ENCODE measurements around the gene SBF2. TPM values are rescaled to one million over a fixed set of nuclear protein-coding genes. Genes with fewer than 3 reads are reported as not detected.

The SBF2 gene
- total and polyA plus RNA-seq, 3 donors from 2014 or later, result 27.8 to 52.8 (median 48.7) TPM

DNA sequence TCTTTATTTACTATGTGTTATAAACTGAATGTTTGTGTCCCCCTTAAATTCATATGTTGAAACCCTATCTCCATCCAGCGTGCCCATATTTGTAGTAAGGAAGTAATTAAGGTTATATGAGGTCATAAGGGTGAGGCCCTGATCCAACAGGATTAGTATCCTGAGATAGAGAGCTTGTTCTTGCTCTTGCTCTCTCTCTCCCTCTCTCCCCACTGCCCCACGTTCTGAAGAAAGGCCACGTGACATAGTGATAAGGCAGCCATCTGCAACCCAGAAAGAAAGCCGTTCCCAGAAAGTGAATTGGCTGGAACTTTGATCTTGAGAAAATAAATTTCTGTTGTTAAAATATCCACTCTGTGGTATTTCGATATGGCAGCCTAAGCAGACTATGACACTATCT, 417.7 kb downstream of the SBF2 start:
- DNase-seq, result no peak
- no peak overlapping the region for H3K4me3 ChIP-seq
- WGBS, 2 donors, result 70 to 75% methylated on average over 5 of the region's 5 CpGs
- TF ChIP-seq POLR2A (IDR thresholded peaks at IDR 0.05), result no peak
- TF ChIP-seq, protein P1, sequence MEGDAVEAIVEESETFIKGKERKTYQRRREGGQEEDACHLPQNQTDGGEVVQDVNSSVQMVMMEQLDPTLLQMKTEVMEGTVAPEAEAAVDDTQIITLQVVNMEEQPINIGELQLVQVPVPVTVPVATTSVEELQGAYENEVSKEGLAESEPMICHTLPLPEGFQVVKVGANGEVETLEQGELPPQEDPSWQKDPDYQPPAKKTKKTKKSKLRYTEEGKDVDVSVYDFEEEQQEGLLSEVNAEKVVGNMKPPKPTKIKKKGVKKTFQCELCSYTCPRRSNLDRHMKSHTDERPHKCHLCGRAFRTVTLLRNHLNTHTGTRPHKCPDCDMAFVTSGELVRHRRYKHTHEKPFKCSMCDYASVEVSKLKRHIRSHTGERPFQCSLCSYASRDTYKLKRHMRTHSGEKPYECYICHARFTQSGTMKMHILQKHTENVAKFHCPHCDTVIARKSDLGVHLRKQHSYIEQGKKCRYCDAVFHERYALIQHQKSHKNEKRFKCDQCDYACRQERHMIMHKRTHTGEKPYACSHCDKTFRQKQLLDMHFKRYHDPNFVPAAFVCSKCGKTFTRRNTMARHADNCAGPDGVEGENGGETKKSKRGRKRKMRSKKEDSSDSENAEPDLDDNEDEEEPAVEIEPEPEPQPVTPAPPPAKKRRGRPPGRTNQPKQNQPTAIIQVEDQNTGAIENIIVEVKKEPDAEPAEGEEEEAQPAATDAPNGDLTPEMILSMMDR (IDR thresholded peaks at IDR 0.05), result no peak
- intact Hi-C loops (cut with DNase I; ENCODE audit: low total_unique reads), result no loop called here
- peaks cover under 1% of the 10 kb centered on the region for H3K4me1 ChIP-seq
- peak overlapping the region in 1 of 2 donors; percentile 69 for H3K27ac ChIP-seq
- H3K9me3 ChIP-seq, result no peaks in the 10 kb centered on the region
- H3K27me3 ChIP-seq, result no peaks in the 10 kb centered on the region
- H3K36me3 ChIP-seq (ENCODE audit: low read depth, missing control alignments), result no peaks in the 10 kb centered on the region

DNA sequence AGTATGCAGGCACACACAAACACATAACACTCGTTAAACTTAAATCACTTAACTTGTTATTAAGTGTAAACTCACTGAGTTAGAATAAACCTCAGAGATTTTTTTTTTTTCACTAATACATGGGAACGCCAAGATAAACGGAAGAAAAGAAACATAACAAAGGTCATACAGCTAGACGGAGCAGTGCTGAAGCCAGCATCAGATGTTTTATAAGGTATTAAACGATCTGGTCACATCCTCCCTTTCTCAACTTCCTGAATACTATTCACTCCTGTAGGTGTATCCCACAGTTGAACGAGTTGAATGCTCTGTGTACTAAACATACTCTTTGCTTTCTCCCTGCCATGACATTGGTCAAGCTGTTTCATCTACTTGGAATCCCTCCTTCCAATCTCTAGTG, 418.2 kb downstream of the SBF2 start:
- intact Hi-C loops (cut with DNase I; ENCODE audit: low total_unique reads), result no loop called here

DNA sequence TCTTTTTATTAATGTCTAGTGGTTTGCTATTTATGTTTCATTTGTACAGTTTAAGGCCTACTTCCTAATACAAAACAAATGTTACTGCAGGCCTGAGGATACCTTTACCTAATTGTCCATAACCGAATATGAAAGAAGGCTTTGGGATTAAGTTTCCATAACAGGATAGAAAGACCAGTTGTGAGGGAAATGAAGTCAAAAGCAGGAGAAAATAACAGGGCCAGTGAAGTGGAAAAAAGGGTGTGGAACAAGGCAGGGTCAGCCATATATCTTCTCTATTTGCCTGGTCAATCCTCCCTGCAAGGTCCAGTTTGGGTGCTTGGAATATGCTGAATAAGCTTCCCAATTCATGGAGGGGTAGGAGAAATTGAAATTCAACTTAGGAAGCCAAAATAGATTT, 418.6 kb downstream of the SBF2 start:
- WGBS, 2 donors, result 70 to 78% methylated on average over 1 of the region's 1 CpG
- no peaks in the 10 kb centered on the region for H3K27me3 ChIP-seq
- no peaks in the 10 kb centered on the region for H3K9me3 ChIP-seq
- H3K27ac ChIP-seq, result peak overlapping the region in 1 of 2 donors; percentile 69
- H3K36me3 ChIP-seq (ENCODE audit: low read depth, missing control alignments), result no peaks in the 10 kb centered on the region
- no peak overlapping the region for H3K4me3 ChIP-seq
- intact Hi-C loops (cut with DNase I; ENCODE audit: low total_unique reads), result no loop called here
- DNase-seq, result no peak
- TF ChIP-seq POLR2A (IDR thresholded peaks at IDR 0.05), result no peak
- TF ChIP-seq, protein P1 (IDR thresholded peaks at IDR 0.05), result no peak
- H3K4me1 ChIP-seq, result no peaks in the 10 kb centered on the region

More for the DNA sequence above, 418.2 kb downstream of the SBF2 start:
- 49 to 51% methylated on average over 6 of the region's 6 CpGs for WGBS, 2 donors
- H3K27ac ChIP-seq, result peak overlapping the region in 1 of 2 donors; percentile 69
- no peaks in the 10 kb centered on the region for H3K36me3 ChIP-seq (ENCODE audit: low read depth, missing control alignments)
- H3K4me1 ChIP-seq, result no peaks in the 10 kb centered on the region
- no peaks in the 10 kb centered on the region for H3K27me3 ChIP-seq
- H3K4me3 ChIP-seq, result no peak overlapping the region
- TF ChIP-seq, protein P1 (IDR thresholded peaks at IDR 0.05), result no peak
- no peak for TF ChIP-seq POLR2A (IDR thresholded peaks at IDR 0.05)
- no peaks in the 10 kb centered on the region for H3K9me3 ChIP-seq
- DNase-seq, result no peak

DNA sequence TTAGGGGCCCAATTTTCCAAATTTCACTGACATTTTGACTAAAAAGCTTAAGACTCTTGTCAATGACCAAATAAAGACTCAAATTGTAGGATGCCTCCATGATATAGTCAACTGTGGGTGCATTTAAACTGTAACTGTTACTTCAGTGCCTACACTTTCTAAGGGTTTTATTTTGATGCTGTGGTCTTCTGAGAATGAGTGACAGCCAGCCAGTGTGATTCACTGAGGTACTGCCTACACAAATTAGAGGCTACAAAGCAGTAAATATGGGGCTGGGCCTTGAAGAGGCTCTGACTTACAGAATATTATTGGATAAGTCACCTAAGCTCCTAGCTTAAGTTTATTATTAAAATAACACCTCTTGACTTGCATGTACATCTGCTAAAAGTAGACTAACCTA, 419.6 kb downstream of the SBF2 start:
- no peak for DNase-seq
- intact Hi-C loops (cut with DNase I; ENCODE audit: low total_unique reads), result no loop called here
- Histone ChIP-seq H3K4me3 (no peak overlapping the region), H3K36me3 (ENCODE audit: low read depth, missing control alignments) (no peaks in the 10 kb centered on the region), H3K27me3 (no peaks in the 10 kb centered on the region), H3K4me1 (no peaks in the 10 kb centered on the region), H3K9me3 (no peaks in the 10 kb centered on the region), H3K27ac (no peak overlapping the region)
- no peak for TF ChIP-seq POLR2A (IDR thresholded peaks at IDR 0.05)
- TF ChIP-seq, protein P1 (IDR thresholded peaks at IDR 0.05), result no peak

DNA sequence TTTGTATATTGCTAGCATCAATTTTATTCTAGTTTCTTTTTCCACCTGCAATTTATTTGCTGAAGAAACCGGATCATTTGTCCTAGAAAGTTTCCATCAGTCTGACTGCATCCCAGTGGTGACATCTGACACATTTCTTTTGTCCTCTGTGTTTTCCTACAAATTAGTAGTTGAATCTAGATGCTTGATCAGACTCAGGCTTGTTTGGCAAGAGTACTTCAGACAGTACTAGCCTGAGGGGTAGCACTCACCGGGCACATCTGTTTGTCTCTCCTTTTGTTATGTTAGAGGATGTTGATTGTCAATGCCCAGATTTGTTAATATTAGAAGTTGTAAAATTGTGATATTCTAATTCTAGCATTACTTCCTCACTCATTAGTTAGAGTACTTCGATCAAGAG, 425.4 kb downstream of the SBF2 start:
- Histone ChIP-seq H3K4me3 (no peak overlapping the region), H3K9me3 (no peaks in the 10 kb centered on the region), H3K36me3 (ENCODE audit: low read depth, missing control alignments) (no peaks in the 10 kb centered on the region), H3K27me3 (no peaks in the 10 kb centered on the region), H3K4me1 (no peaks in the 10 kb centered on the region), H3K27ac (no peak overlapping the region)
- no peak for DNase-seq
- intact Hi-C loops (cut with DNase I; ENCODE audit: low total_unique reads), result no loop called here
- 90 to 93% methylated on average over 3 of the region's 3 CpGs for WGBS, 2 donors
- TF ChIP-seq, protein P1 (IDR thresholded peaks at IDR 0.05), result no peak
- TF ChIP-seq POLR2A (IDR thresholded peaks at IDR 0.05), result no peak
